Breast epithelium (tissue), 4 donors: ENCODE results near the gene NOTUM. TPM values are rescaled to one million over a fixed set of nuclear protein-coding genes. Genes with fewer than 3 reads are reported as not detected.

ENCODE experiments used
- DNase-seq, 2 donors: peaks; one replicate each; pipeline ENCODE4 v3.0.0-alpha.2; 2019; ENCODE audit warnings: low spot score in 2 of 2
- H3K27ac ChIP-seq, 2 donors: fragments of 200-600 bp; sonication (generic) in 1 of 2; one replicate each; pipeline ENCODE4 v1.5.1; 2016 to 2019; ENCODE audit warnings: mild to moderate bottlenecking in 1 of 2
- H3K27me3 ChIP-seq, 2 donors: fragments of 200-600 bp; sonication (generic) in 1 of 2; one replicate each; pipeline versions ENCODE4 v1.5.1 to v1.6.0; 2017 to 2019; ENCODE audit warnings: control low read depth in 1 of 2, mild to moderate bottlenecking in 1 of 2
- H3K36me3 ChIP-seq: fragments of 200-600 bp; one replicate; pipeline ENCODE4 v1.5.1; 2019
- H3K4me1 ChIP-seq, 2 donors: fragments of 200-600 bp; sonication (generic); one replicate each; pipeline ENCODE4 v1.5.1; 2016 to 2019; ENCODE audit warnings: control low read depth in 1 of 2
- H3K4me3 ChIP-seq, 3 donors: fragments of 200-600 bp; sonication (generic); 1 replicate in 2 of 3; 2 replicates in 1 of 3; pipeline ENCODE4 v1.5.1; 2016 to 2019; ENCODE audit warnings: mild to moderate bottlenecking in 3 of 3, moderate library complexity in 2 of 3
- H3K9me3 ChIP-seq, 2 donors: fragments of 200-600 bp; sonication (generic) in 1 of 2; one replicate each; pipeline ENCODE4 v1.5.1; 2016 to 2019; ENCODE audit warnings: control low read depth in 1 of 2
- POLR2A ChIP-seq: fragments of 450-650 bp; IDR thresholded peaks from one replicate; pipeline ENCODE4 v1.6.1; 2016; ENCODE audit warnings: antibody characterized with exemption, mild to moderate bottlenecking, moderate library complexity
- POLR2AphosphoS5 ChIP-seq, 3 donors: sonication (generic); formaldehyde crosslinking; IDR thresholded peaks; one replicate each; pipeline ENCODE4 v1.6.1; 2017; ENCODE audit warnings: antibody characterized with exemption in 3 of 3
- intact Hi-C: fragments of 100-400 bp; cut with DNase I; formaldehyde crosslinking; loops from one replicate; pipeline ENCODE4 v1.15.1; 2023; ENCODE audit warnings: low total_unique reads
- total RNA-seq, 3 donors: library from RNA; depleted of rRNA; stranded (reverse); fragments of >200 nt; gene quantifications; one replicate each; pipeline ENCODE4 v1.1.0, GENCODE V29; 2016
- TF ChIP-seq, protein P1 (sequence below), 3 donors: fragments of 450-650 bp; IDR thresholded peaks; one replicate each; pipeline ENCODE4 v1.5.1; 2016 to 2017; ENCODE audit warnings: antibody characterized with exemption in 3 of 3, mild to moderate bottlenecking in 3 of 3, moderate library complexity in 3 of 3

NOTUM gene
- total RNA-seq, 3 donors from 2014 or later, result 0.29 TPM; not detected in 2

DNA sequence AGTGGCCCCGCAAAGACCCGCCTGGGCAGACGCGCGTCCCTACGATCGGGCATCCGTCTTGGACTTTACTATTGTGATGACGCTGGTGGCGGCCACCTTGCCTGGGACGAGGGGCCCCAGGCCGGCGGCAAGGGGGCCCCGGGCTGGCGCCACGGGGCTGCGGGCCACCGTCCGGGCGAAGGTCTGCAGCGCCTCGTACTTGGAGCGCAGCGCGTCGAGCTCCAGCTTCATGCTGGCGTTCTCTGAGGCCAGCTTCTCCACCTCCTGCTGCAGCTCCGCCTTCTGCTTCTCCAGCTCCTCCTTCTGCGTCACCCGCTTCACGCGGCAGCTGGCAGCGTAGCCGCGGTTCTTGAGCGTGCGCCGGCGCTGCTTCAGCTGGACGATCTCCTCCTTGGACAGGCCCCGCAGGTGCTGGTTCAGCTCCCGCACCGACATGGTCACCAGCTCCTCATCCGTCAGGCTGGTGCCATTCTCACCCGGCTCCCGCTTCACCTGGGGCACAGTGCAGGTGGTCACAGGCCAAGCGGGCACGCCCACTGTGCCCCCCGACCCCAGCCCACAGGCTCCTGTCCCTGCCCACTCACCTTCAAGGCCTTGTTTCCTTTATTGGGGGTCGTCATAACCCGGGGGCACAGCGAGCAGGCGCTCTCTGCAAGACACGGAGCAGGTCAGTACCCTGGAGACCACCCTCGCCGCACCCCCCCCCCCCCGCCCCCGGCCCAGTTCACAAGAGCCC, 38.3 kb downstream of the NOTUM start:
- no peaks in the 10 kb centered on the region for H3K27me3 ChIP-seq
- intact Hi-C loops, result loop anchor here (5.0 kb wide), 1 partner anchor 820 kb away; no protein-coding TSS in a partner anchor
- no peak for DNase-seq
- H3K4me1 ChIP-seq, result peaks cover 9 to 11% of the 10 kb centered on the region in 2 donors
- peak overlapping the region; percentile 23 to 41 for H3K27ac ChIP-seq
- TF ChIP-seq POLR2AphosphoS5 (IDR thresholded peaks at IDR 0.05) (no peak), POLR2A (no peak)
- TF ChIP-seq, protein P1, sequence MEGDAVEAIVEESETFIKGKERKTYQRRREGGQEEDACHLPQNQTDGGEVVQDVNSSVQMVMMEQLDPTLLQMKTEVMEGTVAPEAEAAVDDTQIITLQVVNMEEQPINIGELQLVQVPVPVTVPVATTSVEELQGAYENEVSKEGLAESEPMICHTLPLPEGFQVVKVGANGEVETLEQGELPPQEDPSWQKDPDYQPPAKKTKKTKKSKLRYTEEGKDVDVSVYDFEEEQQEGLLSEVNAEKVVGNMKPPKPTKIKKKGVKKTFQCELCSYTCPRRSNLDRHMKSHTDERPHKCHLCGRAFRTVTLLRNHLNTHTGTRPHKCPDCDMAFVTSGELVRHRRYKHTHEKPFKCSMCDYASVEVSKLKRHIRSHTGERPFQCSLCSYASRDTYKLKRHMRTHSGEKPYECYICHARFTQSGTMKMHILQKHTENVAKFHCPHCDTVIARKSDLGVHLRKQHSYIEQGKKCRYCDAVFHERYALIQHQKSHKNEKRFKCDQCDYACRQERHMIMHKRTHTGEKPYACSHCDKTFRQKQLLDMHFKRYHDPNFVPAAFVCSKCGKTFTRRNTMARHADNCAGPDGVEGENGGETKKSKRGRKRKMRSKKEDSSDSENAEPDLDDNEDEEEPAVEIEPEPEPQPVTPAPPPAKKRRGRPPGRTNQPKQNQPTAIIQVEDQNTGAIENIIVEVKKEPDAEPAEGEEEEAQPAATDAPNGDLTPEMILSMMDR (IDR thresholded peaks at IDR 0.05), result no peak
- no peaks in the 10 kb centered on the region for H3K9me3 ChIP-seq
- H3K36me3 ChIP-seq, result no peaks in the 10 kb centered on the region
- peak overlapping the region; percentile 14 to 52 (median 25) for H3K4me3 ChIP-seq

DNA sequence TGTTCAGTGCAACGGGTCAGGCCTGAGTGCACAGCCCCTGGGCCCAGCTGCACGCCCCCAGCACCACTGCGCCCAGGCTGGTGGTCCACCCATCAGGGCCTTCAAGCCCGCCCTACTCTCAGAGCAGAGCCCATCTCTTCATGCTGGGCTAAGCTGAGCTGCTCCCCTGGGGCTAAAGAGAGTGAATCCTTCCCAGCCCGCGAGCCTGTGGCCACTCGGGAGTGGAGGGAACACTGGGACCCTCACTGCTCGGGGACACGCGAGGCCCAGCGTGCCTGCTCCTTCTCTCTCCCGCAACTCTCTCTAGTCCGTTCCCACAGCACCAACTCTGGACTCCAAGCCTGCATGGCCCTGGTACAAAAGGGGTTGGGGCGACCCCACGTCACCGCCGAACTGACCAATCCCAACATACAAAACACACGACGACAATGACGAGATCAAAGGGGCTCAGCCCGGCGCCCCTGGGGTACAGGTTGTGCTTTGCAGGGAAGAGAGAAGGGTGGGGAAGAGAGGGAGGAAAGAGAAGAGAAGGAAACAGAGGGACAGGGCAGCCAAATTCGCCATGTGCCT, 38.9 kb downstream of the NOTUM start:
- Histone ChIP-seq H3K27me3 (no peaks in the 10 kb centered on the region), H3K4me3 (no peak overlapping the region), H3K36me3 (no peaks in the 10 kb centered on the region), H3K4me1 (peaks cover 9 to 14% of the 10 kb centered on the region in 2 donors), H3K9me3 (no peaks in the 10 kb centered on the region), H3K27ac (no peak overlapping the region)
- intact Hi-C loops, result loop anchor here (5.0 kb wide), 1 partner anchor 820 kb away; no protein-coding TSS in a partner anchor
- no peak for TF ChIP-seq POLR2AphosphoS5 (IDR thresholded peaks at IDR 0.05)
- TF ChIP-seq, protein P1 (IDR thresholded peaks at IDR 0.05), result no peak
- no peak for TF ChIP-seq POLR2A
- DNase-seq, result no peak

DNA sequence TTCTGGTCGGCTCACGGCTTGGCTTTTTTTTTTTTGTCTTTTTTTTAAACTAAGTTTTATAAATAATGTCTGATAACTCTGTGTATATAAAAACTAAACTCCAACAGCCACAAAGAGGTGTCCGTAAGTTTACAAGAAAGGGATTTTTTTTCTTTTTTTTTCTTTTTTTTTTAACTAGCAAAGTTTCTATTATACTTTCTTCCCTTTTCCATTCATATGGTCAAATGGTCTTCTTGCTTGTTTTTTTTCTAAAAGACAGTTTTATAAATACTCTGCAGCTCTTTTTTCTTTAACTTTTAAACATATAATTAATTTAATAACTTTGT, 39.5 kb downstream of the NOTUM start:
- no peak overlapping the region for H3K27ac ChIP-seq

DNA sequence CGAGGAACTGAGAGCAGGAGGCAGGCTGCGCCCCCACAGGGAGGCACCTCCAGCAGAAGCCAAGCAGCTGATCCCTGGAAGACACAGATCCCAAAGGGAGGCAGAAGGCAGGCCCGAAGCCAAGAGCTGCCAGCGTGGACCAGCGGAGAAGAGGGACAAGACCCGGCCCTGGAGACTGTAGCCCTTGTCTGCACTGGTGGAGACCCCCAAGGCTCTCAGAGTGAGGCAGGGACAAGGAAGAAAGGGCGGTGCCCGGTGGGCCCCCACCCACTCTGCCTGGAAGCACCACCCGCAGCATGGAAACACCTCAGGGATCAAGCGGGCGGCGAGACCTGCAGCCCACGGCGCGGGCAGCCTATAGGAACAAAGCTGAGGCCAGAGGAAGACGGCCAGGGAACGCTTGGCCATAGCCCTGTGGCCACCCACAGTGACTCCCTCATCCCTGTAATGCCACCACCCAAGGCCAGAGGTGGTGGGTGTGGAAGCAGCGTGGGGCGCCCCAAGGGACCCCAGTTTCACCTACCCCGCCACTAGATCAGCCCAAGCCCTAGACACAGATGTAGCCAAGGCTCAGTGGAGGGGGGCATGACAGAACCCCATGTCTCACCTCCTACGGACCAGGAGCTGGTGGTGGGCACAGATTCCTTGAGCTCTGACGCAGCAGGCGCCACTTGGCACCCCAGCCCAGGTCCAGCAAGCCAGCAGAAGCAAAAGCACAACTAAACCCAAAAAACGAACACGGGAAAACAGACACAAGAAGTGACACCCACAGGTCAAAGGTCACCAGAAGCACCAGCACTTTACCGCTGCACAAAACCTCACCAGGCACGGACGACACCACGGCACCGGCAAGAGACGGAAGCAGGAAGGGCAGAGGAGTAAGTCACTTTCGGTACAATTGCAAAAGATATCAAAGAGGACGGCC, 40.1 kb downstream of the NOTUM start:
- Histone ChIP-seq H3K4me3 (no peak overlapping the region), H3K9me3 (no peaks in the 10 kb centered on the region), H3K27me3 (no peaks in the 10 kb centered on the region), H3K36me3 (no peaks in the 10 kb centered on the region), H3K27ac (no peak overlapping the region), H3K4me1 (peaks cover 12 to 16% of the 10 kb centered on the region in 2 donors)
- no peak for DNase-seq
- TF ChIP-seq, protein P1 (IDR thresholded peaks at IDR 0.05), result no peak
- TF ChIP-seq POLR2A (no peak), POLR2AphosphoS5 (IDR thresholded peaks at IDR 0.05) (no peak)
- intact Hi-C loops, result loop anchor here (5.0 kb wide), 1 partner anchor 821 kb away; no protein-coding TSS in a partner anchor

More for the DNA sequence above, 39.5 kb downstream of the NOTUM start:
- H3K27me3 ChIP-seq, result no peaks in the 10 kb centered on the region
- H3K36me3 ChIP-seq, result no peaks in the 10 kb centered on the region
- H3K9me3 ChIP-seq, result no peaks in the 10 kb centered on the region
- intact Hi-C loops, result loop anchor here (5.0 kb wide), 1 partner anchor 821 kb away; no protein-coding TSS in a partner anchor
- H3K4me1 ChIP-seq, result peaks cover 12 to 20% of the 10 kb centered on the region in 2 donors
- TF ChIP-seq, protein P1 (IDR thresholded peaks at IDR 0.05), result no peak
- TF ChIP-seq POLR2AphosphoS5 (IDR thresholded peaks at IDR 0.05) (no peak), POLR2A (no peak)
- H3K4me3 ChIP-seq, result no peak overlapping the region
- DNase-seq, result no peak
